ENCODE results near the gene LINGO3.

DNA sequence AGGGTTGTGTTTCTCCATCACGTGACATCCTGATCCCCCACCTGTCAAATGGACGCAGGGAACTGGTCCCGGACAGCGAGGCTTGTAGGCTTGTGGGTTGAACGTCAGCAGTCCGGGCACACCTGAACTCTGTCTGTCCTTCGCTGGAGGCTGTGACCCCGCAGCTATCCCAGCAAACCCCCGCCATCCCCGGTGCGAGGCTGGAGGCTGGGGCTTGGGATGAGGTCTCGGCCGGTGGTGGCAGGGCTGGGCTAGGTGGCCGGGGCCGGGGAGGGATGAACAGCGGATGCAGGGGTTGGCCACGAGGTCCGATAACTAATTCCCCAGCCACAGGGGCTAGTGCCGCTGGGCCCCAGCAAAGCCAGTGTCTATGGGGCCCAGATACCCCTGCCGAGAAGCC, 11.6 kb upstream of the LINGO3 start:
- TF ChIP-seq CTCF (IDR thresholded peaks at IDR 0.05), result no peak
- no peak for TF ChIP-seq POLR2A (IDR thresholded peaks at IDR 0.05)
- TF ChIP-seq EP300 (IDR thresholded peaks at IDR 0.05), result no peak
